IPS DF 4.7 (cell line): ENCODE data around the gene MARCHF6.
"Not testable (repeated sequence)": the region's sequence is repeated elsewhere in the genome, so short reads cannot be mapped to it uniquely, and the experiment has no call there.

Source experiments
- DNase-seq: peaks from one replicate; pipeline ENCODE4 v3.0.0-alpha.2; 2013; ENCODE audit warnings: low spot score; ENCODE audit errors: extremely low read depth

MARCHF6 gene

DNA sequence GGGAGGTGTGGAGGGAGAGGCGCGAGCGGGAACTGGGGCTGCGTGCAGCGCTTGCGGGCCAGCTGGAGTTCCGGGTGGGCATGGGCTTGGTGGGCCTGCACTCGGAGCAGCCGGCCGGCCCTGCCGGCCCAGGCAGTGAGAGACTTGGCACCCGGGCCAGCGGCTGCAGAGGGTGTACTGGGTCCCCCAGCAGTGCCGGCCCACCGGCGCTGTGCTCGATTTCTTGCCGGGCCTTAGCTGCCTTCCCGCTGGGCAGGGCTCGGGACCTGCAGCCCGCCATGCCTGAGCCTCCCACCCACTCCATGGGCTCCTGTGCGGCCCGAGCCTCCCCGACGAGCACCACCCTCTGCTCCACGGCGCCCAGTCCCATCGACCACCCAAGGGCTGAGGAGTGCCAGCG is 21.7 kb downstream of the MARCHF6 start:
- not testable (repeated sequence) for DNase-seq

DNA sequence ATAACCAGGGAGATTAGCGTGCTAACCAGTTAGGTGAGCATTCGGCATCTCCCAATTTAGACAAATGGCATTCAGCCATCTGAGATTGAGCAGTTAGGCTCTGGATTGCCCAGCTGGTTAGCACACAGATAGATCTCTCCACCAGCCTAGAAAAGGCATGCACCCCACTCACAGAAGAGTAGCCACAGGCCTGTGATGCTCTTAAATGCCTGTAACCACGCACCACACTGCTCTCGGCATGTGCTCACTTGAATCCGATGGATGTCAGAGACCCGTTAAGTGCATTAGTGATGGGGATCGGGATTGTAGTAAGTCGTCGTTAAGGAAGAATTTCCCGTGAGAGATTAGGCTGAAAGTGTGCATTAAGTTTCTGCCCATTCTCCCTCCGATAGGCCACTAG is 23.0 kb downstream of the MARCHF6 start:
- no peak for DNase-seq

- DNase-seq: no peak
These were observed 23.6 kb downstream of the MARCHF6 start for GRCh38 chr5:10377081-10377480.

DNA sequence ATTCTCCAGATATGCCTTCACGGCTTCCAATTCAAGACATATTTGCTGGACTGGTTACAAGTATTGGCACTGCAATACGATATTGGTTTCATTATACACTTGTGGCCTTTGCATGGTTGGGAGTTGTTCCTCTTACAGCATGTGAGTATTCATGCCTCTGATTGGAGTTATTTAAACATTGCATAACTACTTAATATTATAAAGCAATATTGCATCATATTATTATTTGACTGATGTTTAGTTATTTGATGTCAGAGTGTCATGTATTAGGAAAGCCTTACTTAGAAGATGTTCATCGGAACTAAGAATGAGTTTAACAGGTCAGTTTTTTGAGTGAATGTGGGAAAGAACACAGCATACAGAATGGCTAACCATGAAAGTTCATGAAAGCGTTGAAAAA is 28.3 kb downstream of the MARCHF6 start:
- no peak for DNase-seq

- no peak for DNase-seq
These were observed 31.0 kb downstream of the MARCHF6 start for GRCh38 chr5:10384483-10384882.

DNA sequence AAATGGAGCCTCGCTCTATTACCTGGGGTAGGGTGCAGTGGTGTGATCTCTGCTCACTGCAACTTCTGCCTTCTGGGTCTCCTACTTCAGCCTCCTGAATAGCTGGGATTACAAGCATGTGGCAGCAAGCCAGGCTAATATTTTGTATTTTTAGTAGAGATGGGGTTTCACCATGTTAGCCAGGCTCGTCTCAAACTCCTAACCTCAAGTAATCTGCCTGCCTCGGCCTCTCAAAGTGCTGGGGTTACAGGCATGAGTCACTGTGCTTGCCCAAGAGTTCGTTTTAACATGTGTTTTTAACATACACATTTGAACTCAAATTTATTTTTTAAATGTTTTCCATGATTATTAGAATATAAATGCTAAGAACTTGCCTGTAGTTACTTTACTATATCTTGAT is 34.2 kb downstream of the MARCHF6 start:
- DNase-seq: no peak

DNA sequence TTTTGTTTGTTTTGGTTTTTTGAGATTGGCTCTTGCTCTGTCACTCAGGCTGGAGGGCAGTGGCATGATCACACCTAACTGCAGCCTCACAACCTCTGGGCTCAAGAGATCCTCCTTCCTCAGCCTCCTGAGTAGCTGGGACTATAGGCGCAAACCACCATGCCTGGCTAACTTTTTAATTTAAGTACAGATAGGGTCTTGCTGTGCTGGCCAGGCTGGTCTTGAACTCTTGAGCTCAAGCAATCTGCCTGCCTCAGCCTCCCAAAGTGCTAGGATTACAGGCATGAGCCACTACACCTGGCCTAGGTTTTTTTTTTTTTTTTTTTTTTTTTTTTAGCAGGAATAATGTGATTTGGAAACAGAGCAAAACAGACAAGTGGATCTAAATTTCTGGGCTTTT is 37.6 kb downstream of the MARCHF6 start:
- no peak for DNase-seq

GRCh38 chr5:10392567-10393328 is 39.3 kb downstream of the MARCHF6 start:
- DNase-seq: not testable (repeated sequence)

DNA sequence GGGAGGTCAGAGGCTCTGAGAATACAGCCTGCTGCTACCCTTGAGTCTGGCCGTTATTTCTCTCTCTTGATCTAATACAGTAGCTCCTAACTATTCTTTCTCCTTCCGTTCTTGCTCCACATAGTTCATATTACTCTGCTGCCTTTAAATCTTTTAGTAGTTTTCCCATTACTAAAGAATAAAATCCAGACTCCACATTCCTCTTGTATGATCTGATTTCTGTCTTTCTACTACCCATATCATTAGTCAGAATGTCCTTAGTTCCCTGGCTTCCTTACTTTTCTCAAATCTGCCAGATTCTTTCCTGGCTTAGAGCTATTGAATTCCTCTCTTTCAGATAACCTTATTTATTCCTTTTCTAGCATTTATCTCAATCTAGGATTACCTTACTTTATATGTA is 40.0 kb downstream of the MARCHF6 start:
- no peak for DNase-seq

DNA sequence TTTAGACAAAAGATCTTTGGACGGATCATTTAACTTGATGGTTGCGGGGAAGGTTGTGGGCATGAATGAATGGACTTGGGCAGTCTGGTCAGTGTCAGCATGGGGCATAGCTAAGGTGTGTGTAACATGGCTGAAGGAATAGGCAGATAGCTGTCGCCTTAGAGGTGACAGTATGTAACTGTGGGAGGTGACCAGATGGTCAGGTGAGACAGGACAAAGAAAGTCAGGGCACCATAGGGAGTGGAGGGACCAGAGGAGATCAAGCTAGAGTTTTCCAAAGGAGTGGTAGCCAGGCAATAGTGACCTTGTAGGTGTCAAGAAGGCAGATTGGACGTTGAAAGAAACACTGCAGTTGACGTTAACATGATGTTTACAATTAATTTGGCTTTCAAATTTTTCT is 43.1 kb downstream of the MARCHF6 start:
- DNase-seq: no peak

GRCh38 chr5:10399839-10400238 is 46.3 kb downstream of the MARCHF6 start:
- DNase-seq: no peak

- DNase-seq: no peak
These were observed 46.9 kb downstream of the MARCHF6 start for GRCh38 chr5:10400411-10400810.

GRCh38 chr5:10400831-10401230 is 47.3 kb downstream of the MARCHF6 start:
- no peak for DNase-seq

DNA sequence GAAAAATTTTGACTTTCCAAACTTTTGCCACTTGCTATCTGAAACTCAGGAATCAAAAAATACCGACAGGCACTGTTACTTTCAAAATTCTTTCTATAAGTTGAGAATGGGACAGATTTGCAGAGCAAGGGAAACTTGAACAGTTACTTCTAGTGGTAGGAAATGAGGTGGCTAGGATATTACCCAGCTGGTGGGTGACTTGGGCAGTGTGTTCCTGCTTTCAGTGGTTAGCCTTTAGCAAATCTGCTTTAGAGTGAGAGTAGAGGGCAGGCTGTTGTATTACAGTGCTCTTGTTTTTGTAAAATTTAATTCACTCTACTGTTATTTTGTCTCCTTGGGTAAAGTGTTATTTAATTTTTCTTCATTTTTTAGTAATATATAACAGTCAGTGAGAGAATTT is 48.0 kb downstream of the MARCHF6 start:
- DNase-seq: no peak
